GM19455 (cell line): Measurements from ENCODE around the gene DHX9.
"Not testable (repeated sequence)": the region's sequence is repeated elsewhere in the genome, so short reads cannot be mapped to it uniquely, and the experiment has no call there.

Experiments
- ATAC-seq: cut with Tn5 transposase; IDR thresholded peaks from one replicate; pipeline ENCODE4 v1.9.1; 2021; ENCODE audit not compliant: unreplicated experiment

The DHX9 gene

DNA sequence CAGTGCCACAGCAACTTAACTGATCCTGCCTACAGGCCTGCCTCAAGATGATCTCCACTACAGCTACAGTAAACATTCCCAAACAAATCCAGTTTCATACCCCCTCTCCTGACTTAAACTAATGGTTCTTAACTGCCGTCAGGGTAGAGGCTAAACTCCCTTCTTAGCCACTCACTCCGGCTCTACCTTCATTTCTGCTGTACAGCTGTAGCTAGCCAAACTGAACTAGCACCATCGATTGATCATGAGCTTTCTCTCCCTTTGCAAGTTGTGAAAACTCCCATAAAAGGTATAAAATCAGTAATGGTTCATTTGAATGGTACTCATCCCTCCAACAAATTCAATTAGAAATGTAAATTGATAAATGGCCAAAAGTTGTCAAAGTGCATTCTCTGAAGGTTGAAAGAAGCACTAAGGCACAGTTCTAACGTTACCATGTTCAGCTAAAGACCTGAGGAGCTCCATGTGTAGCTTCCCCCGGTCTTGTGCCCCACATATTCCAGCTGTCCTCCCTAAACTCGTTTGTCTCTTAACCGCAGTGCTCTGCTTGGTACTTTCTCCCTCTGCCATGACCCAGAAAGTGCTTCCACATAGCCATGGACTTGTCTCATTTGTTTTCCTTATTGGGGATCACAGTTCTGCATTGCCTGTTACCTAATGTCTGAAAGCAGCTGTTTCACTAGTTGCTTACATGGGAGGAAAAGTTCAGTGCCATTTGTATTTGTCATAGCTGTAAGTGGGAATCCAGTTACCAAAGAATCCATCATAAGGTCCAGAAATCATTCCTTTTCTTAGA is 49.8 kb downstream of the DHX9 start:
- ATAC-seq, result no peak

DNA sequence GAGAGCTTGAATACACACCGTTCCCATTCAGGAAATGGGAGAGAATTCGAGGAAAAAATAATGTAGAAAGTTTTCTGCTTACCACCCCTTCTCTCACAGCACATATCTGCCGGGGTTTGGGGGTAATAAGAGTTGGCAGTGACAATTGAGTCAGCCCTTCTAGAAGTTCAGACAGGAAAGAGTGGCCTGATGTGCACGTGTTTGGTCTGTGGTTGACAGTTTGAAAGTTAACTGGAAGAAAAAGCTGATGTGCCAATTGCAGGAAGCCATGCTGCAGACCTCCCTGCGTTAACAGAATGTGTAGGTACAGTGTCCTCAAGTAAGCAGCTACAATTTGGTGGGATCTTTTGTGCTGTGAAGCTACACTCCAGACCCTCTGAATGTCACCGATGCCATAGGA is 50.9 kb downstream of the DHX9 start:
- ATAC-seq, result no peak

DNA sequence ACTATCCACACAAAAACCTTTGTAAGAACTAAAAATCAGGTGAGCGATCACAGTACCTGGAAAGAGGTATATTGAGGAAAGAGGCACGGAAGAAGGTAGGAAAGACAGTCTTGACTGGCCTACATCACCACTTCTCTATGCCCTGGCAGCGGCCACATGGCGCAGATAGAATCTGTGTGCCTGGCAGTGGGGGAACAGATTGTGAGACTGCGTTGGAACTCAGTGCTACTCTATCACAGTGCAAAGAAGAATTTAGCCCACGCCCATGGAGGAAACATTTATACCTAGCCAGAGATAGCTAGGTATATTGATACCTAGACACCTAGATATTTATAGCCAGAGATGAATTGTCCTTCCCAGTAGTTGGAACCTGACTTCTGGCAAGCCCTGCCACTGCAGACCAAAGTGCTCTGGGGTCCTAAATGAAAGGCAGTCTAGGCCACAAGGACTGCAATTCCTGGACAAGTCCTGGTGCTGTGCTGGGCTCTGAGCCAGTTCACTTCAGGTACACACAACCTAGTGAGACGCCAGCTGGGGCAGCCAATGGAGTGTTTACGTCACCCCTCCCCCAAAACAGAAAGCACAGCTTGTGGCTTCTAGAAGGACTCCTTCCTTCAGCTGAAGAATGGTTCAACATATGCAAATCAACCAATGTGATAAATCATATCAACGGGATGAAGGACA is 51.9 kb downstream of the DHX9 start:
- ATAC-seq, result no peak

GRCh38 chr1:182897696-182898095 is 58.5 kb downstream of the DHX9 start:
- ATAC-seq, result no peak

GRCh38 chr1:182901946-182902345 is 62.8 kb downstream of the DHX9 start:
- not testable (repeated sequence) for ATAC-seq

DNA sequence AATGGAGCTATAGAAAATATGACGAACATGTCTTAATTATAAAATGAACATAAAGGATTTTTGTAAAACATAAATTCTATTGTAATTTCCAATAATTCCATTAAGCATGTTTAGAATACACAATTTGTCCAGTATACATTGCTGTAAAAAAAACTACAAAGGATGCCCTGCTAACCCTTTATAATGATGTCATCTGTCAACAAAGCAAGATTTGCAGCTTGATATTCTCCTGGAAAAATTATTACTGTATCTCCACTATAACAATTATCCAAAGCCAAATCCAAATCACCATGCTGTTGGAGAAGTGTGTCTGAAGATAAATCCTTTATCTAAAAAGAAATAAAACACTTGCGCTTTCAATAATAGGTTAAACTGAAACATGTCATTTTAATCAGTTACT is 66.2 kb downstream of the DHX9 start:
- ATAC-seq, result no peak

DNA sequence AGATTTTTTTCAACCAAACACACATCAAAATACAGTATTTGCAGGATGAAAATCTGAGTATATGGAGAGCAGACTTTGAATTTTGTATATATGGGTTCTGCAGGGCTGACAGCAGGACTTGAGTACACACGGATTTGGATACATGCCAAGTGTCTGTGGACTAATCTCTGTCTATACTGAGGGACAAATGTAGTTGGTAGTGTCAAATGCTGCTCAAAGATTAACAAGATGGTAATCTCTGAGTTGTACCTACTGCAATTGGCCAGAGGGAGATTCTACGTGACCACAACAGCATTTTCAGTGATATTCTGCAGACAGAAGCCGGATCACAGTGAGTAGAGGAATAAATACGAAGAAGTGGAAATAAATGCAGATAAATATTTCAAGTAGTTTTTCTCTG is 70.4 kb downstream of the DHX9 start:
- no peak for ATAC-seq

DNA sequence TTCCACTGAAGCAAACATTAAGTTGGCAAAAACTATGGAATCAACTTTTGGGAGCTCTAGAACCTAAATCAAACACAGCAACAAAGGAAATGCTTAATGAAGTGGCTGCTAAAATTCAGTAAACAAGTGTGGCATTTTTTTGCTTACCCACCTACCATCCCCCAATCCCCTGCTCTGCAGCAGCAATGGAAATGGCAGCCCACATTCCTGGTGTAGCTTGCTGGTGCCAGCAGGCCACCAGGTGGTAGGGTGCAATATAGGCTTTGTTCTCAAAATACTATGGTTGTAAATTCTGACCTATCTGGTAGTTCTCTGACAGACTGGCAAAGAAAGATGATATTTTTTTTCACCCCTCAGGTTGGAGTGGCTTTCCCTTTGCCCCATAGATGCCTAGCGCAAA is 71.0 kb downstream of the DHX9 start:
- ATAC-seq, result no peak

- no peak for ATAC-seq
These were observed 74.3 kb downstream of the DHX9 start for GRCh38 chr1:182913401-182913800.

- no peak for ATAC-seq
These were observed 78.2 kb downstream of the DHX9 start for GRCh38 chr1:182917378-182917777.

- ATAC-seq, result no peak
These were observed 86.5 kb downstream of the DHX9 start for GRCh38 chr1:182925661-182926060.

DNA sequence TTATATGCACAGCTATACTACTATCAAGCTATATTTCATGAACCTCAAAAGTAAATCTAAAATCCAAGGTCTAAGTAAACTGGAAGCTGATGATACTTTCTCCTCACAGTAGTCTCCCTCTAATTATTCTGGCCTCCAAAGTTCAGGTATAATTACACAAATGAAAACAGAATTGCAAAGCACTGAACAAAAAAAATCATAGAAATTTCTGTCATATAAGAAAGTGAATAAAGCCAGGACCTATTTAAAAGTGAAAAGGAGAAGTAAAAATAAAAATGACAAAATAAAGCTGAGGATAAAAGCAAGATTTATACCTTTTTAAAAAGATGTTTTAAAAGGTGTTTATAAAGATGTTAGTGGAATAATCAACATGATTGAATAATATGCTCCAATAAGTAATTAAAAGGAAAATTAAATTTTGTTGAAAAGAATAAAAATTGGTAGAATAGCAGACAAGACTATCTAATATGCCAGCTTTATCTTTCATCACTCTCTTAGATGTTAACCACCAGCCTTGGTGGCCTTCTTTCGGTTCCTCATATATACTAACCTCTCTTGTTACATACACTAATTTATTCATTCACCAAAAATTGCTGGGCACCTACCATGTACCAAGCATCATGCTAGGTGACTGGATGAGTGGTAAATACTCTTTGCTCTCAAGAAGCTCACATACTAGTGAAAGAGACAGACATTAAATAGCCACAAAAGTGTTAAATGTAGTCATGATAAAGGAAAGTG is 88.7 kb downstream of the DHX9 start:
- no peak for ATAC-seq

- ATAC-seq, result no peak
These were observed 91.8 kb downstream of the DHX9 start for GRCh38 chr1:182930985-182931384.

DNA sequence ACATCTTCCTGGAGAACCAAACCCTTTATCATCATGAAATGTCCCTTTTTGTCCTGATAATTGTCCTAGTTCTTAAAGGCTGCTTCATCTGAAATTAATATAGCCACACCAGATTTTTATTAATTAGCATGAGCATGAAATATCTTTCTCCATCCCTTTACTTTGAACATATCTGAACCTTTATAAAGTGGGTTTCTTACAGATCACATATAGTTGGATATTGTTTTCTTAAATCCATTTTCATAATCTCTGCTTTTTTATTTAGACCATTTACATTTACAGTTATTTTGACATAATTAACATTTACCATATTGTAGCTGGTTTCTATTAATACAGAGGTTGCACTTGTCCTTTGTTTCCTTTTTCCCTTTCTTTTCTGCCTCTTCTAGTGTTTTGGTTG is 96.6 kb downstream of the DHX9 start:
- ATAC-seq, result no peak
